ENCODE measurements around the gene CARD11. TPM values are rescaled to one million over a fixed set of nuclear protein-coding genes. Genes with fewer than 3 reads are reported as not detected.

The CARD11 gene
- total RNA-seq, 2 donors from 2014 or later = 3.7 to 4.4 TPM

DNA sequence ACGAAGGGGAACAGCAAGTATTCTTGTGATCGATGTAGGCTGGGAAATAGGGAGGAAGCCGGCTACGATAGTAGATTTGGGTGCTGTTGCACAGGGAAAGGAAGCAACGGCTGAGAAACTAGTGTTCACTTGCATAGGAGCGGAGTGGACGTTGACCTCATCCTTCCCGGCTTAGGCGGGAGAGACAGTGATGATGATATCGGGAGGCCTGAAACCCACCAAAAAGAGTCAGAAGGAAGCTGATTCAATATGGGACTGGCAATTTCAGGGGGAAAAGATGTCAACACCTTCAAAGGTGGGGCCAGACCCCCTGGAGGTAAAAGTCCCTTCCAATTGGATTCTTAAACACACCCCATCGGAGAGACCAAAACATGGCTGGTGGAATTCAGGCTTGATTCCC is 61.3 kb downstream of the CARD11 start:
- ATAC-seq (ENCODE audit: insufficient number of reproducible peaks, low FRiP score, low read depth) (no peak), DNase-seq (ENCODE audit: low spot score) (no peak)
- no peak overlapping the region for H3K27ac ChIP-seq
- H3K9me3 ChIP-seq = no peaks in the 10 kb centered on the region
- no peaks in the 10 kb centered on the region for H3K36me3 ChIP-seq
- no peaks in the 10 kb centered on the region for H3K27me3 ChIP-seq (replicated peaks; ENCODE audit: insufficient read depth)
- H3K4me1 ChIP-seq (ENCODE audit: control insufficient read depth in 1 of 2, low read depth in 2 of 2) = no peaks in the 10 kb centered on the region
- H3K4me3 ChIP-seq = no peak overlapping the region
- TF ChIP-seq, protein P1, sequence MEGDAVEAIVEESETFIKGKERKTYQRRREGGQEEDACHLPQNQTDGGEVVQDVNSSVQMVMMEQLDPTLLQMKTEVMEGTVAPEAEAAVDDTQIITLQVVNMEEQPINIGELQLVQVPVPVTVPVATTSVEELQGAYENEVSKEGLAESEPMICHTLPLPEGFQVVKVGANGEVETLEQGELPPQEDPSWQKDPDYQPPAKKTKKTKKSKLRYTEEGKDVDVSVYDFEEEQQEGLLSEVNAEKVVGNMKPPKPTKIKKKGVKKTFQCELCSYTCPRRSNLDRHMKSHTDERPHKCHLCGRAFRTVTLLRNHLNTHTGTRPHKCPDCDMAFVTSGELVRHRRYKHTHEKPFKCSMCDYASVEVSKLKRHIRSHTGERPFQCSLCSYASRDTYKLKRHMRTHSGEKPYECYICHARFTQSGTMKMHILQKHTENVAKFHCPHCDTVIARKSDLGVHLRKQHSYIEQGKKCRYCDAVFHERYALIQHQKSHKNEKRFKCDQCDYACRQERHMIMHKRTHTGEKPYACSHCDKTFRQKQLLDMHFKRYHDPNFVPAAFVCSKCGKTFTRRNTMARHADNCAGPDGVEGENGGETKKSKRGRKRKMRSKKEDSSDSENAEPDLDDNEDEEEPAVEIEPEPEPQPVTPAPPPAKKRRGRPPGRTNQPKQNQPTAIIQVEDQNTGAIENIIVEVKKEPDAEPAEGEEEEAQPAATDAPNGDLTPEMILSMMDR (IDR thresholded peaks at IDR 0.05) = no peak

DNA sequence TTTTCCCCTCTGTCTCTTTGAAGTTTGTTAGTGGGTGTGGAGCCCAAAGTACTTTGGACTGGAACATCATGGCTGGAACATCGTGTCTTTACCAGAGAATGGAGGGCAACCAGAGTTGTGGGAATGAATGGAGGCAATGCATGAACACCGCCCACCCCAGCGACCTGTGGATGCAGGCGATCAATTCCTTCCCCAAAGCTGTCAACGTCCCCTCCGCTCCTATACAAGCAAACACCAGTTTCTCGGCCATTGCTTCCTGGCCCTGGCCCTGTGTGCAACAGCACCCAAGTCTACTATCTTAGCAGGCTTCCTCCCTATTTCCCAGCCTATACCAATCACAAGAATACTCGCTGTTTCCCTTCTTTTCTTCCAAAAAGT is 62.6 kb downstream of the CARD11 start:
- TF ChIP-seq, protein P1 (IDR thresholded peaks at IDR 0.05) = no peak
- Histone ChIP-seq H3K9me3 (no peaks in the 10 kb centered on the region), H3K4me1 (ENCODE audit: control insufficient read depth in 1 of 2, low read depth in 2 of 2) (no peaks in the 10 kb centered on the region), H3K4me3 (no peak overlapping the region), H3K36me3 (no peaks in the 10 kb centered on the region), H3K27me3 (replicated peaks; ENCODE audit: insufficient read depth) (no peaks in the 10 kb centered on the region), H3K27ac (no peak overlapping the region)
- ATAC-seq (ENCODE audit: insufficient number of reproducible peaks, low FRiP score, low read depth) = no peak
- no peak for DNase-seq (ENCODE audit: low spot score)

DNA sequence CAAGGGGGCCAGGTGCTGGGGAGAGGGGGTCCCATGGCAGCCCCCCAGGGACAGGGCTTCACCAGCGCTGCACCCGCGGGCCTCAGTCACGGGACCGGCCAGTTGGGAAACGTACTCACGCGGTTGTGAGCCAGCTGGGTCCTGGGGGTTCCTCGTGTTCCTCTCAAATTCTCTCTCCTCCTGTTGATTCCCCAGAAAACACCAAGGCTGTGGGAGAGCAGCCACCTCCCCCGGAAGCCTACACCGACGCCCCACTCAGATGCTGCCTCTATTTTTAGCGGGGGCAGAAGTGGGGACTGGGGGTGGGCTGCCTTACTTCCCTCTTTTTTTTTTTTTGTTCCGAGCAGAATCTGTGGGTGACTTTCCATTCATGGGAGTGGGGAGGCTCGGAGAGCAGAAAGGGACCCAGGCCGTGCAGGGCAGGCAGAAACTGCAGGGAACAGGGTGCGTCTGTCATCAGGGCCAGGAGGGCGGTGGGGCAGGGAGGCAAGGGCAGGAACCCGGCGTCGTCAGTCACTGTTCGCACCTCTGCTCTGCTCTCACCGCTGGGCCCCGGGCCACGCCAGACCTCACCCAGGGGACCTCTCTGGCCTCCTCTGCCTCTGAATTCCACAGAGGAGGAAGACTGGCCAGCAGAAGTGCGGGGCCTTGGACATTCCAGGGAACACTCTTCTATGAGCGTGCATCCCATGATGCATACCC is 63.1 kb downstream of the CARD11 start:
- Histone ChIP-seq H3K4me1 (ENCODE audit: control insufficient read depth in 1 of 2, low read depth in 2 of 2) (no peaks in the 10 kb centered on the region), H3K27ac (no peak overlapping the region), H3K9me3 (no peaks in the 10 kb centered on the region), H3K36me3 (no peaks in the 10 kb centered on the region), H3K27me3 (replicated peaks; ENCODE audit: insufficient read depth) (no peaks in the 10 kb centered on the region), H3K4me3 (peak overlapping the region; percentile 46)
- DNase-seq (ENCODE audit: low spot score) = no peak
- TF ChIP-seq, protein P1 (IDR thresholded peaks at IDR 0.05) = no peak
- ATAC-seq (ENCODE audit: insufficient number of reproducible peaks, low FRiP score, low read depth) = no peak

DNA sequence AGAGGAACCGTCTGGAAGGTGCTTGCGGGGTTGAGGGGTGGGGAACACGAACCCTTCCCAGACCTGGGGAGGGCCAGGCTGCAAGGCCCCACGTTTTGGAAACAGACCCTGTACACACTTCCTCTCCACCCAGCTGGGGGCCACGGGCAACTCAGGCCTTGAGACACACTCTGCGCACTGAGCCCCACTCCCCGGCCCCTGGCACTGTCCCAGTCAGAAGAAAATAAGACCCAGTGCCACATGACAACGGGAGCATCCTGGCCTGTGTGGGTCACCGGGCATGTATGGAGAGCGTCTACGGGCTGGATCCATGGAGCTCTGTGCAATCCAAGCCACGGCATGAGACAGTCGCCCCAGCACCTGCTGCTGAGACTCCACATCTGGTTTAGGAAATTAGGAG is 63.7 kb downstream of the CARD11 start:
- Histone ChIP-seq H3K27me3 (replicated peaks; ENCODE audit: insufficient read depth) (no peaks in the 10 kb centered on the region), H3K27ac (no peak overlapping the region), H3K36me3 (no peaks in the 10 kb centered on the region), H3K9me3 (no peaks in the 10 kb centered on the region), H3K4me1 (ENCODE audit: control insufficient read depth in 1 of 2, low read depth in 2 of 2) (no peaks in the 10 kb centered on the region), H3K4me3 (peak overlapping the region; percentile 46)
- ATAC-seq (ENCODE audit: insufficient number of reproducible peaks, low FRiP score, low read depth) (no peak), DNase-seq (ENCODE audit: low spot score) (no peak)
- TF ChIP-seq, protein P1 (IDR thresholded peaks at IDR 0.05) = no peak

DNA sequence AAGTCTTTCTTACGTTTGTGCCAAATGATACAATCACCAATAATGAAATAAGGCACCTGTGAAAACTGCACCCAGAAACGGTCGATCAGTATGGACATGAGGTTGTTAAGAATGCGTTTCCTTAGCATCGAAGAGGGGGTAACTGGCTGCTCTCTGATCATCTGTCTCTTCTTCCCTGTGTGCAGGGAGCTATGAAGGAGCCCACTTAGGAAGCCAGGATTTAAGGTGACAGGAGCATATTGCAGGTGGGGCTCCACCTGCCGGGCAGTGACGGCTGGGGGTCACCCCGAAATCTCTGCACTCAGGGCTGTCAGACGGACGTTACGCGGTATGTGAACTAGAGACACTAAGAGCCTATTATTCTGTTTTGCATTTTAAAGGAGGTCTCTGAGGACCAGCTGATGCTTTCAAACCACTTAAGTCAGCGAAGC is 64.5 kb downstream of the CARD11 start:
- no peaks in the 10 kb centered on the region for H3K4me1 ChIP-seq (ENCODE audit: control insufficient read depth in 1 of 2, low read depth in 2 of 2)
- H3K9me3 ChIP-seq = no peaks in the 10 kb centered on the region
- ATAC-seq (ENCODE audit: insufficient number of reproducible peaks, low FRiP score, low read depth) = no peak
- no peaks in the 10 kb centered on the region for H3K36me3 ChIP-seq
- no peak overlapping the region for H3K27ac ChIP-seq
- TF ChIP-seq, protein P1 (IDR thresholded peaks at IDR 0.05) = no peak
- no peak for DNase-seq (ENCODE audit: low spot score)
- peak overlapping the region; percentile 46 for H3K4me3 ChIP-seq
- no peaks in the 10 kb centered on the region for H3K27me3 ChIP-seq (replicated peaks; ENCODE audit: insufficient read depth)
